HG03060 (cell line): Measurements from ENCODE around the gene CFB.
"Not testable (repeated sequence)": the region's sequence is repeated elsewhere in the genome, so short reads cannot be mapped to it uniquely, and the experiment has no call there.

ENCODE experiments used
- ATAC-seq: cut with Tn5 transposase; IDR thresholded peaks from one replicate; pipeline ENCODE4 v1.9.1; 2021; ENCODE audit warnings: low read depth, moderate number of reproducible peaks; ENCODE audit not compliant: unreplicated experiment

The CFB gene

DNA sequence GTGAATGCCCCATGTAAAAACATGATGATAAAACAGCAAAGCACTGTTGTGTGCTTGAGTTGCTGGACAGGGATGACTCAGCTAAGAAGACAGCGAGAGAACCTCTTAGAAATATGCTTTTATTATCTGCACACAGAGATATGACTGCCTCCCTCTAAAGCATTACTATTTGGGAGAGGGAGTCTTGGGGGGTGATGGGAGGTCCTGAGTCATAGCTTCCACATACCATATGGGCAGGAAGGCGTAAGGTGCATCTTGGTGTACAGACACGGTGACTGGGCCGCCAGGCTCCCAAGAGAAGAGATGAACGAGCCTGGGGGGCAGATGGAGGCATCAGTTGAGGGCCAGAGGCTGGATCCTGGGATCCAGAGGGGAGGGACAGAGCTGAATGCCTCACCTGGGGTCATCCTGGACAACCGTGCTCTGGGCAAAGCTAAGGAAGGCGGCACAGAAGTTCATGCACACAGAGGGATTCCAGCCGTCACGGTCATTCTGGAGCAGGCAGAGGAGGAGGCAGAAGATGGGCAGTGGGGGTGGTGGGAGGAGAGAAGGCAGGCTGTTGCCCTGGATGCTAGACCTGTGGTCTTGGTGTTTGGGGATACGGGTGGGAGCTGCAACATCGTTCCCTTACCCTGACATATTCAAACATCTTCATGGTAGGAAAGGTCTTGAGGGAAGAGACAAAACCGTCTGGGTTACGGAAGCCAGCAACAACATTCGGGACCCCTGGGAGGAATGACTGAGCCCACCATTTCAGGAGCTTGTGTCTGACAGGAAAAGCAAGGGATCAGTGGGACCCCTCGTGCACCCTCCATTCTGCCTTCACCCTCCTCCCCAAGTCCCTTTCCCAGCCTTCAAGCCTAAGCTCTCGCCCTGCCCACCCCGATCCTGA is 24.1 kb downstream of the CFB start:
- no peak for ATAC-seq

GRCh38 chr6:31970604-31971271 is 24.8 kb downstream of the CFB start:
- no peak for ATAC-seq

- ATAC-seq, result no peak
Measured at GRCh38 chr6:31971279-31971992, 25.5 kb downstream of the CFB start.

DNA sequence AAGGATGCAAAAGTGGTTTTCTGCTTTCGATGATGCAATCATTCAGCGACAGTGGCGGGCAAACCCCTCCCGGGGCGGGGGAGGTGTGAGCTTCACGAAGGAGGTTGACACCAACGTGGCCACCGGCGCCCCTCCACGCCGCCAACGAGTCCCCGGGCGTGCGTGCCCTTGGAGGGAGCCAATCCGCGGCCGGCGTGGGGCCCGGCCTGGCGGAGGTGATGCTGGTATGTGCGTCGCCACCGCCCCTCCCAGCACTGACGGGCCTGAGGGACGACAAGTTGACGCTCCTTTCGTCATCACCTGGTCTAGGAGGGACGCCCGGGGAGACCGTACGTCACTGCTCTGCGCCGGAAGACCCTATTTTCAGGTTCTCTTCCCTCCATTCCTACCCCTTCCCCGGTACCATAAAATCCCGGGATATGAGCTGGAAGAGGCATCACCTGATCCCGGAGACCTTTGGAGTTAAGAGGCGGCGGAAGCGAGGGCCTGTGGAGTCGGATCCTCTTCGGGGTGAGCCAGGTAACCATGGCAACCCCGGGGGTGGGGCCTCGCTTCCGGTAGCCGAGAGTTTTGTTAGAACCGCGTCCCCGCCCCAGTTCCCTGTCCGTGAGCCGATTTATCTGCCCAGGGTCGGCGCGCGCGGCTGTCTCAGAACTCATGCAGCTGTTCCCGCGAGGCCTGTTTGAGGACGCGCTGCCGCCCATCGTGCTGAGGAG is 26.3 kb downstream of the CFB start, which contains the start of gene DXO:
DXO (minus strand) TSS at position 146 of the 716 bp plus-strand sequence. CDS start 463 bp downstream, outside the sequence.
- ATAC-seq, result peak; percentile 78

GRCh38 chr6:31972709-31973350 is 26.9 kb downstream of the CFB start:
- ATAC-seq, result no peak

DNA sequence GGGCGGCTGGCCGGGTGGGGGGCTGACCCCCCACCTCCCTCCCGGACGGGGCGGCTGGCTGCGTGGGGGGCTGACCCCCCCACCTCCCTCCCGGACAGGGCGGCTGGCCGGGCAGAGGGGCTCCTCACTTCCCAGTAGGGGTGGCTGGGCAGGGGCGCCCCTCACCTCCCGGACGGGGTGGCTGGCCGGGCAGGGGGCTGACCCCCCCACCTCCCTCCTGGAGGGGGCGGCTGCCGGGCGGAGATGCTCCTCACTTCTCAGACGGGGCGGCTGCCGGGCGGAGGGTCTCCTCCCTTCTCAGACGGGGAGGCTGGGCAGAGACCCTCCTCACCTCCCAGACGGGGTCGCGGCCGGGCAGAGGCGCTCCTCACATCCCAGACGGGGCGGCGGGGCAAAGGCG is 30.2 kb downstream of the CFB start:
- ATAC-seq, result not testable (repeated sequence)

- ATAC-seq, result no peak
Measured at GRCh38 chr6:31977816-31978431, 32.0 kb downstream of the CFB start.

GRCh38 chr6:31978831-31979230 is 32.9 kb downstream of the CFB start:
- no peak for ATAC-seq

- no peak for ATAC-seq
Measured at GRCh38 chr6:31979238-31979898, 33.5 kb downstream of the CFB start.

- ATAC-seq, result not testable (repeated sequence)
Measured at GRCh38 chr6:31980195-31980876, 34.4 kb downstream of the CFB start.

DNA sequence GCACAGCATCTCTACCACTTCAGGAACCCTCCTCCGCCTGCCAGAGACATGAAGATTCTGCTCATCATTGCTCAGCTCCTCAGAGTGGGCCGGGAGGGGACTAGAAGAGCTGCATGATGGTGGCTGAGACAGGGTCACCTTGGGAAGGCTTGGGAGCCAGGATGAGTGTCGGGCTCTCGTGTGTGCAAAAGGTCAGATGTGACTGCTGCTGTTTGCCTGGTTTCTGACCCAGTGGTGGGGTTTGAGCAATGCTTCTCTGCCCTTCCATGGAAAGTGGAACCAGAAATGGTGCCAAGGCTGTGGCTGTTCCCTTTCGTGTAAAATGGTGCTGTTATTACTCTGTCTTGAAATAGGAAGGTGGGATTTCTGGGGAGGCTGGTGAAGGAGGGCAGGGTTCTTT is 35.1 kb downstream of the CFB start:
- not testable (repeated sequence) for ATAC-seq

DNA sequence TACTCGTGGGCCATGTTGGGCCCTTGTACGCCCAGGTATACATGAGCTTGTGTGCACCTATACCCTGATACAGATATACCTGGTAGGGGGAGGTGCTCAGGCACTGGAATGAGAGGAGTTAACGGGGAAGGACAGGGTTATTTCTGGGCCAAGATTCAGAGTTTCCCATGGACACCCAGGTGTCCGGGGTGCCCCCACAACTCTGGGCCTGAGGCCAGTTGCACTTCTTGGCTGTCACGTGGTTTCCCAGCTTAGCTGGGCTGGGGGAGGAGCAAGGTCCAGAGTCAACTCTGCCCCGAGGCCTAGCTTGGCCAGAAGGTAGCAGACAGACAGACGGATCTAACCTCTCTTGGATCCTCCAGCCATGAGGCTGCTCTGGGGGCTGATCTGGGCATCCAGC is 35.8 kb downstream of the CFB start, which contains the start of gene C4A:
C4A (plus strand) TSS at position 314 of the 400 bp plus-strand sequence; CDS start at position 365, 51 bp downstream.
- ATAC-seq, result not testable (repeated sequence)

- ATAC-seq, result not testable (repeated sequence)
Measured at GRCh38 chr6:31989363-31989762, 43.5 kb downstream of the CFB start.

GRCh38 chr6:31994421-31994820 is 48.5 kb downstream of the CFB start:
- ATAC-seq, result not testable (repeated sequence)

DNA sequence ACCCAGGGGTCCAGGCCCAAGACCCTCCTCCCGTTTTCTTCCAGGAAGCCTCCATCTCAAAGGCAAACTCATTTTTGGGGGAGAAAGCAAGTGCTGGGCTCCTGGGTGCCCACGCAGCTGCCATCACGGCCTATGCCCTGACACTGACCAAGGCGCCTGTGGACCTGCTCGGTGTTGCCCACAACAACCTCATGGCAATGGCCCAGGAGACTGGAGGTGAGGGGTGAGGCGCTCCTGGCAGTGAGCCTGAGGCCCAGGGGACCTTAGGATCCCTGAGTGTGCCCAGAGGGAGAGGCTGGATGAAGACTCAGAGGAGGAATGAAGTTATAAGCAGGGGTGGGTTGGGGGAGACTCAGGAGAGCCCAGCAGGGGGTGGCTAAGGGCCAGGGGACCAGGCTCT is 50.5 kb downstream of the CFB start:
- ATAC-seq, result not testable (repeated sequence)
